B cell (primary cell): Measurements from ENCODE around the gene CACNA2D4.

Experiments
- CTCF ChIP-seq: fragments of 200-600 bp; IDR thresholded peaks from one replicate; pipeline ENCODE4 v1.8.0; 2022; ENCODE audit warnings: antibody characterized with exemption, mild to moderate bottlenecking
- EZH2 ChIP-seq: IDR thresholded peaks from 2 replicates; pipeline ENCODE4 v1.6.1; 2012; ENCODE audit warnings: borderline replicate concordance, low read depth, mild to moderate bottlenecking, moderate library complexity, low read length; ENCODE audit not compliant: insufficient read depth, poor library complexity, severe bottlenecking

DNA sequence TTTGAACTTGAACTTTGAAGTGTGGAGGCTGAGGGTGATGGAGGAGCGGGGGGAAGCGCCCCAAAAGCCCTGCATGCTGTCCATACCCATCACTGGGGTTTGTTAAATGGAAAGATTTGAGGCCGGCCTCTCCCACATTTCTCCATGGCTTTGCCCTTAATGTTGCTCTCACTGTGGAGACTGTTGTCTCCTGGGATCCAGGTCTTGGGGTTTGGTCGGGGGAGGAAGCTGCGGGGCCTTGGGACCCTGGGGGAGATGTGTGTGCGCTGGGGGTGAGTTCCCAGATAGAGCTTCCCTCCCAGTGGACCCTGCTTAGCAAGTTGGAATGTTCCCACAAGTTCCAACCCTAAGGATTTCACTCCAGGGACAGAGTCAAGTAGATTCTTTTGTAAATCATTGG lies 126.0 kb downstream of the CACNA2D4 start:
- TF ChIP-seq CTCF (no peak), EZH2 (no peak)
